Measurements from ENCODE around the gene CENPP. TPM values are rescaled to one million over a fixed set of nuclear protein-coding genes. Genes with fewer than 3 reads are reported as not detected.
"Not testable (repeated sequence)": the region's sequence is repeated elsewhere in the genome, so short reads cannot be mapped to it uniquely, and the experiment has no call there.

The CENPP gene
- polyA plus RNA-seq, 2 donors = 2.2 to 3.6 TPM

GRCh38 chr9:92564982-92565381, 239.2 kb downstream of the CENPP start:
- 63 to 86% methylated on average over 2 of the region's 2 CpGs for WGBS, 2 donors
- no peaks in the 10 kb centered on the region for H3K27me3 ChIP-seq (ENCODE audit: control insufficient read depth in 1 of 2, insufficient read depth in 2 of 2, low read length in 2 of 2)
- no peaks in the 10 kb centered on the region for H3K4me1 ChIP-seq (ENCODE audit: control insufficient read depth in 2 of 2, insufficient read depth in 2 of 2, low read length in 1 of 2)
- H3K4me3 ChIP-seq (ENCODE audit: low read depth in 1 of 2, low read length in 2 of 2) = no peak overlapping the region
- H3K9me3 ChIP-seq (ENCODE audit: control insufficient read depth in 2 of 2, insufficient read depth in 1 of 2, low read depth in 1 of 2, low read length in 1 of 2) = no peaks in the 10 kb centered on the region
- H3K27ac ChIP-seq (ENCODE audit: low read depth in 2 of 2, low read length in 1 of 2) = no peak overlapping the region
- no peaks in the 10 kb centered on the region for H3K36me3 ChIP-seq (ENCODE audit: control insufficient read depth in 2 of 2, insufficient read depth in 2 of 2, low read length in 1 of 2)

GRCh38 chr9:92571871-92572270, 246.1 kb downstream of the CENPP start:
- H3K9me3 ChIP-seq (ENCODE audit: control insufficient read depth in 2 of 2, insufficient read depth in 1 of 2, low read depth in 1 of 2, low read length in 1 of 2); H3K4me1 ChIP-seq (ENCODE audit: control insufficient read depth in 2 of 2, insufficient read depth in 2 of 2, low read length in 1 of 2); H3K27ac ChIP-seq (ENCODE audit: low read depth in 2 of 2, low read length in 1 of 2); H3K36me3 ChIP-seq (ENCODE audit: control insufficient read depth in 2 of 2, insufficient read depth in 2 of 2, low read length in 1 of 2); H3K27me3 ChIP-seq (ENCODE audit: control insufficient read depth in 1 of 2, insufficient read depth in 2 of 2, low read length in 2 of 2); H3K4me3 ChIP-seq (ENCODE audit: low read depth in 1 of 2, low read length in 2 of 2): not testable (repeated sequence)
- WGBS, 2 donors = 91 to 93% methylated on average over 2 of the region's 2 CpGs

GRCh38 chr9:92573612-92574011, 247.9 kb downstream of the CENPP start:
- H3K4me3 ChIP-seq (ENCODE audit: low read depth in 1 of 2, low read length in 2 of 2); H3K27ac ChIP-seq (ENCODE audit: low read depth in 2 of 2, low read length in 1 of 2); H3K27me3 ChIP-seq (ENCODE audit: control insufficient read depth in 1 of 2, insufficient read depth in 2 of 2, low read length in 2 of 2); H3K4me1 ChIP-seq (ENCODE audit: control insufficient read depth in 2 of 2, insufficient read depth in 2 of 2, low read length in 1 of 2); H3K36me3 ChIP-seq (ENCODE audit: control insufficient read depth in 2 of 2, insufficient read depth in 2 of 2, low read length in 1 of 2); H3K9me3 ChIP-seq (ENCODE audit: control insufficient read depth in 2 of 2, insufficient read depth in 1 of 2, low read depth in 1 of 2, low read length in 1 of 2): not testable (repeated sequence)
- WGBS, 2 donors = 93 to 96% methylated on average over 14 of the region's 14 CpGs

- Histone ChIP-seq H3K4me1 (ENCODE audit: control insufficient read depth in 2 of 2, insufficient read depth in 2 of 2, low read length in 1 of 2) (no peaks in the 10 kb centered on the region), H3K36me3 (ENCODE audit: control insufficient read depth in 2 of 2, insufficient read depth in 2 of 2, low read length in 1 of 2) (no peaks in the 10 kb centered on the region), H3K27me3 (ENCODE audit: control insufficient read depth in 1 of 2, insufficient read depth in 2 of 2, low read length in 2 of 2) (no peaks in the 10 kb centered on the region), H3K27ac (ENCODE audit: low read depth in 2 of 2, low read length in 1 of 2) (no peak overlapping the region), H3K4me3 (ENCODE audit: low read depth in 1 of 2, low read length in 2 of 2) (no peak overlapping the region), H3K9me3 (ENCODE audit: control insufficient read depth in 2 of 2, insufficient read depth in 1 of 2, low read depth in 1 of 2, low read length in 1 of 2) (no peaks in the 10 kb centered on the region)
- WGBS, 2 donors = 71 to 75% methylated on average over 1 of the region's 1 CpG
Observed at GRCh38 chr9:92576175-92576574, 250.4 kb downstream of the CENPP start.

- Histone ChIP-seq H3K4me3 (ENCODE audit: low read depth in 1 of 2, low read length in 2 of 2) (no peak overlapping the region), H3K36me3 (ENCODE audit: control insufficient read depth in 2 of 2, insufficient read depth in 2 of 2, low read length in 1 of 2) (no peaks in the 10 kb centered on the region), H3K4me1 (ENCODE audit: control insufficient read depth in 2 of 2, insufficient read depth in 2 of 2, low read length in 1 of 2) (peaks cover 0 to 3% of the 10 kb centered on the region in 2 donors), H3K9me3 (ENCODE audit: control insufficient read depth in 2 of 2, insufficient read depth in 1 of 2, low read depth in 1 of 2, low read length in 1 of 2) (no peaks in the 10 kb centered on the region), H3K27ac (ENCODE audit: low read depth in 2 of 2, low read length in 1 of 2) (no peak overlapping the region), H3K27me3 (ENCODE audit: control insufficient read depth in 1 of 2, insufficient read depth in 2 of 2, low read length in 2 of 2) (no peaks in the 10 kb centered on the region)
- WGBS, 2 donors = 53 to 57% methylated on average over 1 of the region's 1 CpG
Observed at GRCh38 chr9:92589923-92590322, 264.2 kb downstream of the CENPP start.

GRCh38 chr9:92590377-92590776, 264.6 kb downstream of the CENPP start:
- no peaks in the 10 kb centered on the region for H3K36me3 ChIP-seq (ENCODE audit: control insufficient read depth in 2 of 2, insufficient read depth in 2 of 2, low read length in 1 of 2)
- WGBS, 2 donors = 10 to 24% methylated on average over 3 of the region's 3 CpGs
- no peak overlapping the region for H3K27ac ChIP-seq (ENCODE audit: low read depth in 2 of 2, low read length in 1 of 2)
- peaks cover 0 to 3% of the 10 kb centered on the region in 2 donors for H3K4me1 ChIP-seq (ENCODE audit: control insufficient read depth in 2 of 2, insufficient read depth in 2 of 2, low read length in 1 of 2)
- H3K27me3 ChIP-seq (ENCODE audit: control insufficient read depth in 1 of 2, insufficient read depth in 2 of 2, low read length in 2 of 2) = no peaks in the 10 kb centered on the region
- H3K9me3 ChIP-seq (ENCODE audit: control insufficient read depth in 2 of 2, insufficient read depth in 1 of 2, low read depth in 1 of 2, low read length in 1 of 2) = no peaks in the 10 kb centered on the region
- no peak overlapping the region for H3K4me3 ChIP-seq (ENCODE audit: low read depth in 1 of 2, low read length in 2 of 2)

- 89 to 92% methylated on average over 1 of the region's 1 CpG for WGBS, 2 donors
- H3K4me1 ChIP-seq (ENCODE audit: control insufficient read depth in 2 of 2, insufficient read depth in 2 of 2, low read length in 1 of 2) = peaks cover 0 to 3% of the 10 kb centered on the region in 2 donors
Observed at GRCh38 chr9:92592537-92592936, 266.8 kb downstream of the CENPP start.

GRCh38 chr9:92592946-92593861, 267.5 kb downstream of the CENPP start:
- Histone ChIP-seq H3K36me3 (ENCODE audit: control insufficient read depth in 2 of 2, insufficient read depth in 2 of 2, low read length in 1 of 2) (no peaks in the 10 kb centered on the region), H3K4me3 (ENCODE audit: low read depth in 1 of 2, low read length in 2 of 2) (no peak overlapping the region), H3K27me3 (ENCODE audit: control insufficient read depth in 1 of 2, insufficient read depth in 2 of 2, low read length in 2 of 2) (no peaks in the 10 kb centered on the region), H3K27ac (ENCODE audit: low read depth in 2 of 2, low read length in 1 of 2) (peak overlapping the region; percentile 66 to 81), H3K4me1 (ENCODE audit: control insufficient read depth in 2 of 2, insufficient read depth in 2 of 2, low read length in 1 of 2) (peaks cover 2 to 5% of the 10 kb centered on the region in 2 donors), H3K9me3 (ENCODE audit: control insufficient read depth in 2 of 2, insufficient read depth in 1 of 2, low read depth in 1 of 2, low read length in 1 of 2) (no peaks in the 10 kb centered on the region)
- 65 to 68% methylated on average over 7 of the region's 7 CpGs for WGBS, 2 donors

More at GRCh38 chr9:92592537-92592936, 266.8 kb downstream of the CENPP start:
- H3K27ac ChIP-seq (ENCODE audit: low read depth in 2 of 2, low read length in 1 of 2) = no peak overlapping the region
- no peaks in the 10 kb centered on the region for H3K36me3 ChIP-seq (ENCODE audit: control insufficient read depth in 2 of 2, insufficient read depth in 2 of 2, low read length in 1 of 2)
- H3K4me3 ChIP-seq (ENCODE audit: low read depth in 1 of 2, low read length in 2 of 2) = no peak overlapping the region
- H3K9me3 ChIP-seq (ENCODE audit: control insufficient read depth in 2 of 2, insufficient read depth in 1 of 2, low read depth in 1 of 2, low read length in 1 of 2) = no peaks in the 10 kb centered on the region
- H3K27me3 ChIP-seq (ENCODE audit: control insufficient read depth in 1 of 2, insufficient read depth in 2 of 2, low read length in 2 of 2) = no peaks in the 10 kb centered on the region

GRCh38 chr9:92595075-92595474, 269.3 kb downstream of the CENPP start:
- H3K4me3 ChIP-seq (ENCODE audit: low read depth in 1 of 2, low read length in 2 of 2); H3K4me1 ChIP-seq (ENCODE audit: control insufficient read depth in 2 of 2, insufficient read depth in 2 of 2, low read length in 1 of 2); H3K27me3 ChIP-seq (ENCODE audit: control insufficient read depth in 1 of 2, insufficient read depth in 2 of 2, low read length in 2 of 2); H3K9me3 ChIP-seq (ENCODE audit: control insufficient read depth in 2 of 2, insufficient read depth in 1 of 2, low read depth in 1 of 2, low read length in 1 of 2); H3K36me3 ChIP-seq (ENCODE audit: control insufficient read depth in 2 of 2, insufficient read depth in 2 of 2, low read length in 1 of 2); H3K27ac ChIP-seq (ENCODE audit: low read depth in 2 of 2, low read length in 1 of 2): not testable (repeated sequence)
- WGBS, 2 donors = 94 to 96% methylated on average over 1 of the region's 1 CpG

- peaks cover 7 to 8% of the 10 kb centered on the region in 2 donors for H3K4me1 ChIP-seq (ENCODE audit: control insufficient read depth in 2 of 2, insufficient read depth in 2 of 2, low read length in 1 of 2)
- 85 to 89% methylated on average over 1 of the region's 1 CpG for WGBS, 2 donors
- H3K27me3 ChIP-seq (ENCODE audit: control insufficient read depth in 1 of 2, insufficient read depth in 2 of 2, low read length in 2 of 2) = no peaks in the 10 kb centered on the region
- no peaks in the 10 kb centered on the region for H3K9me3 ChIP-seq (ENCODE audit: control insufficient read depth in 2 of 2, insufficient read depth in 1 of 2, low read depth in 1 of 2, low read length in 1 of 2)
- H3K36me3 ChIP-seq (ENCODE audit: control insufficient read depth in 2 of 2, insufficient read depth in 2 of 2, low read length in 1 of 2) = no peaks in the 10 kb centered on the region
- no peak overlapping the region for H3K4me3 ChIP-seq (ENCODE audit: low read depth in 1 of 2, low read length in 2 of 2)
- no peak overlapping the region for H3K27ac ChIP-seq (ENCODE audit: low read depth in 2 of 2, low read length in 1 of 2)
Observed at GRCh38 chr9:92595930-92596329, 270.2 kb downstream of the CENPP start.
